SK-N-SH treated with all-trans-retinoic acid at 6 μM for 48 hours (cell line): ENCODE results near the gene CBARP.

Source experiments
- ATAC-seq: fragments of 200-7000 bp; cut with Tn5 transposase; 3 replicates; pipeline ENCODE4 v1.9.1; 2020; ENCODE audit warnings: mild to moderate bottlenecking, moderate library complexity
- ARNTL ChIP-seq: fragments of 450-650 bp; formaldehyde crosslinking; IDR thresholded peaks from 2 replicates; pipeline ENCODE4 v1.5.0; 2020; ENCODE audit warnings: low read depth, mild to moderate bottlenecking, moderate library complexity, borderline replicate concordance
- BACH2 ChIP-seq: fragments of 250-450 bp; sonication (Bioruptor Pico); IDR thresholded peaks from 2 replicates; pipeline ENCODE4 v1.9.0; 2021; ENCODE audit warnings: mild to moderate bottlenecking, borderline replicate concordance
- CREB5 ChIP-seq: fragments of 250-450 bp; sonication (Bioruptor Pico); IDR thresholded peaks from 2 replicates; pipeline ENCODE4 v1.5.1; 2020; ENCODE audit warnings: low read depth, mild to moderate bottlenecking, moderate library complexity
- CSDC2 ChIP-seq: fragments of 250-450 bp; sonication (Bioruptor Pico); IDR thresholded peaks from 2 replicates; pipeline ENCODE4 v1.5.0; 2020; ENCODE audit warnings: mild to moderate bottlenecking, moderate library complexity
- CSRNP3 ChIP-seq: fragments of 250-450 bp; sonication (Bioruptor Pico); IDR thresholded peaks from 2 replicates; pipeline ENCODE4 v1.5.1; 2021; ENCODE audit warnings: mild to moderate bottlenecking, moderate library complexity
- ESRRG ChIP-seq: fragments of 250-450 bp; sonication (Bioruptor Pico); IDR thresholded peaks from 2 replicates; pipeline ENCODE4 v1.6.1; 2021; ENCODE audit warnings: mild to moderate bottlenecking
- GLIS3 ChIP-seq: fragments of 250-450 bp; sonication (Bioruptor Pico); IDR thresholded peaks from 2 replicates; pipeline ENCODE4 v1.5.0; 2020; ENCODE audit warnings: mild to moderate bottlenecking, moderate library complexity
- ISL1 ChIP-seq: fragments of 250-450 bp; sonication (Bioruptor Pico); IDR thresholded peaks from 2 replicates; pipeline ENCODE4 v2.1.2; 2022; ENCODE audit warnings: mild to moderate bottlenecking, moderate library complexity
- PATZ1 ChIP-seq: fragments of 250-450 bp; sonication (Bioruptor Pico); IDR thresholded peaks from 2 replicates; pipeline ENCODE4 v1.8.0; 2020; ENCODE audit warnings: mild to moderate bottlenecking, moderate library complexity, borderline replicate concordance
- POU6F1 ChIP-seq: fragments of 250-450 bp; sonication (Bioruptor Pico); IDR thresholded peaks from 2 replicates; pipeline ENCODE4 v1.8.0; 2021; ENCODE audit warnings: low read depth, mild to moderate bottlenecking, moderate library complexity, borderline replicate concordance
- PPARA ChIP-seq: fragments of 250-450 bp; sonication (Bioruptor Pico); IDR thresholded peaks from 2 replicates; pipeline ENCODE4 v1.5.0; 2020; ENCODE audit warnings: mild to moderate bottlenecking, borderline replicate concordance
- RARB ChIP-seq: fragments of 250-450 bp; sonication (Bioruptor Pico); IDR thresholded peaks from 2 replicates; pipeline ENCODE4 v1.8.0; 2021; ENCODE audit warnings: mild to moderate bottlenecking, moderate library complexity
- SNAI2 ChIP-seq: fragments of 250-450 bp; sonication (Bioruptor Pico); IDR thresholded peaks from 2 replicates; pipeline ENCODE4 v1.5.0; 2020; ENCODE audit warnings: mild to moderate bottlenecking, moderate library complexity
- TCF4 ChIP-seq: fragments of 250-450 bp; sonication (Bioruptor Pico); IDR thresholded peaks from 2 replicates; pipeline ENCODE4 v1.8.0; 2021; ENCODE audit warnings: mild to moderate bottlenecking, moderate library complexity, borderline replicate concordance
- TOX ChIP-seq: fragments of 250-450 bp; sonication (Bioruptor Pico); IDR thresholded peaks from 2 replicates; pipeline ENCODE4 v1.8.0; 2021; ENCODE audit warnings: mild to moderate bottlenecking, moderate library complexity, borderline replicate concordance
- TSHZ2 ChIP-seq: fragments of 250-450 bp; sonication (Bioruptor Pico); IDR thresholded peaks from 2 replicates; pipeline ENCODE4 v1.5.0; 2020; ENCODE audit warnings: mild to moderate bottlenecking, moderate library complexity
- ZC3H10 ChIP-seq: fragments of 250-450 bp; sonication (Bioruptor Pico); IDR thresholded peaks from 2 replicates; pipeline ENCODE4 v1.5.1; 2021; ENCODE audit warnings: mild to moderate bottlenecking, moderate library complexity
- ZFP3 ChIP-seq: fragments of 250-450 bp; sonication (Bioruptor Pico); IDR thresholded peaks from 2 replicates; pipeline ENCODE4 v1.5.0; 2020; ENCODE audit warnings: mild to moderate bottlenecking, moderate library complexity
- ZNF565 ChIP-seq: fragments of 450-650 bp; formaldehyde crosslinking; conservative IDR thresholded peaks from 2 replicates; pipeline ENCODE4 v1.5.0; 2020; ENCODE audit warnings: low read depth, mild to moderate bottlenecking, moderate library complexity
- ZNF70 ChIP-seq: fragments of 450-650 bp; formaldehyde crosslinking; IDR thresholded peaks from 2 replicates; pipeline ENCODE4 v1.5.0; 2020; ENCODE audit warnings: mild to moderate bottlenecking, moderate library complexity
- ZNF8 ChIP-seq: fragments of 450-650 bp; formaldehyde crosslinking; IDR thresholded peaks from 2 replicates; pipeline ENCODE4 v1.5.0; 2020; ENCODE audit warnings: mild to moderate bottlenecking, moderate library complexity

CBARP gene

GRCh38 chr19:1264801-1265614 is 27.2 kb upstream of the CBARP start:
- peak; percentile 23 for ATAC-seq
- TF ChIP-seq CSRNP3 (CRISPR knock-in tag) (no peak), PPARA (no peak), CSDC2 (CRISPR knock-in tag) (no peak), ZNF565 (CRISPR knock-in tag) (no peak), TCF4 (CRISPR knock-in tag) (no peak), ZNF70 (no peak), TOX (no peak), GLIS3 (CRISPR knock-in tag) (no peak), CREB5 (CRISPR knock-in tag) (no peak), POU6F1 (CRISPR knock-in tag) (no peak), ARNTL (CRISPR knock-in tag) (no peak), ZC3H10 (CRISPR knock-in tag) (no peak), ZNF8 (CRISPR knock-in tag) (no peak), BACH2 (CRISPR knock-in tag) (no peak), TSHZ2 (CRISPR knock-in tag) (no peak), RARB (CRISPR knock-in tag) (no peak), ESRRG (no peak), SNAI2 (no peak), PATZ1 (no peak), ZFP3 (no peak)

GRCh38 chr19:1263188-1263587 is 25.4 kb upstream of the CBARP start:
- ATAC-seq: no peak
- no peak for TF ChIP-seq ZFP3
- TF ChIP-seq TOX: no peak
- TF ChIP-seq GLIS3 (CRISPR knock-in tag): no peak
- no peak for TF ChIP-seq SNAI2
- no peak for TF ChIP-seq PATZ1
- TF ChIP-seq TSHZ2 (CRISPR knock-in tag): no peak
- TF ChIP-seq BACH2 (CRISPR knock-in tag): no peak
- TF ChIP-seq ISL1 (CRISPR knock-in tag): no peak
